ENCODE measurements around the gene ACAD10.
"Not testable (repeated sequence)": the region's sequence is repeated elsewhere in the genome, so short reads cannot be mapped to it uniquely, and the experiment has no call there.

The ACAD10 gene

DNA sequence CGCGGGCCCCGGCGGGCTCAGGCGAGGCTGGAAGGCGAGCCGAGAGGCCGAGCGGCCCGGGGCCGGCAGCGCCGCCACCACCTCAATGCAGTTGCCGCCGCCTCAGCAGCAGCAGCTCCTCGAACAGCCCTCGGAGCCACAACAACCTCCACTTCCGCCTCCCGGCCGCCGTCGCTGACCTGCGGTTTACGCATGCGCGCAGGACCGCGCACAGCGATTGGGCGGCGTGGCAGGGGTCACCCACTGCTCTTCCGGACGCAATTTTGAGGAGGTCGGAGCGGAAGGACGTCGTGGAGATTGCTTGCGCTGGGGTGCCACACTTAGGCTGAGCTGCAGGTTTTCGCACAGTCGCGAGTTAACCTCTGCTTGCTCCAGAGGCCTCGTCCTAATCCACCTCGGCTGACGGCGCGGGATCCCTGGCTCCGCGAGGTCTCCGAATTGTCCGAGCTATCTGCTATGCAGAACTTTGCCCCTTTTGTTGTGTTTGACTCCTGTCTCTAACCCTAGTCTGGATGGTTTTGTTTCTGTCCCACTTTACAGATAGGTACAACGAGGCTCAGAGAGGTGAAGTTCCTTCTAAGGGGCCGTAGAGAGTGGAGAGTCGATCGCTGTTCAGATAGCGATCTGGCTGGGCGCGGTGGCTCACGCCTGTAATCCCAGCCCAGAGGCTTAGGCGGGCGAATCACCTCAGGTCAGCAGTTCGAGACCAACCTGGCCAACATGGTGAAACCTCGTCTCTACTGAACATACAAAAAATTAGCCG is at the start of gene ACAD10, which contains the start of gene BRAP:
Gene ACAD10 (plus strand): TSS at position 243 of the 763 bp plus-strand sequence. CDS start 6,657 bp downstream, outside the sequence.
Gene BRAP (minus strand): TSS at position 146 of the 763 bp plus-strand sequence. CDS start 164 bp downstream, outside the sequence.
- Mint-ChIP-seq H3K27ac (peak within 1 kb of the TSS; percentile 99), H3K9me3 (no peaks in the 10 kb centered on the region), H3K4me3 (peak within 1 kb of the TSS; percentile 99), H3K27me3 (no peaks in the 10 kb centered on the region), H3K4me1 (peaks cover 17 to 43% of the 10 kb centered on the region in 2 donors), H3K36me3 (peaks cover 12 to 16% of the 10 kb centered on the region in 2 donors)
- ATAC-seq (replicated peaks) = peak; percentile 96
- DNase-seq = peak; percentile 94

DNA sequence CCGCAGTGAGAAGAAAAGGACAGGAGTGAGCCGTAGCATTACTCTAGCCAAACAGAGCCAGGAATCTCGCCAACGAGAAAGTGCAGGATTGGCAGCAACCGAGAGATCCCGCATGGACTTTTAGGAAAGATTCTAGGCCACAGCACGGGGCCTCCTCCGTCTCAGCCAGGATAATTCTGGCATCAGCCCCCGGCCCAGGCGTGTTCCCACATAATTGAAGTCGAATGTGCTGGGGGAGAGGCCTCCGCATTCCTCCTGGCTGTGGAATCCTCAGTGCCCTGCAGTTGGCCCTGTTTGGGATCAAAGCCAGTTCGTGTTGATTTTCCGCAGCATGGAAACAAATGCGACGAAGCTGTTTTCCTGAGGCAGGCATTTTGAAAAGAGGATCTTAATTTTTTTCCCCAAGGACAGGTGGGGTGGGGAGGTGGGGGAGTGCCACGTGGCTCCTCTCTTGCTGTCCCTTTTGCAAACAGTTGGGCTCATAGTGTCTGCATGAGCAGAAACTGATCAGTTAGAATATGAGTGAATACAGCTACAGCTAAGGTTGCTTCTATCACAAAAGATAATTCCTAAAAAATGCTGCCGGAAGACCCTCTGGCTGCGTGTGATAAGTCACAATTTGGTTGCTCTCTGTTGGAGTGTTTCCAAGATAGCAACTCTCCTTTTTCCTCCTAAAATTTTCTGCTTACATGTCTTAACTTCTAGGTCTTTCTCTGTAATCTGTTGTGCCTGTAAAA is 49.5 kb upstream of the ACAD10 start:
- peaks cover 2 to 11% of the 10 kb centered on the region in 2 donors for H3K4me1 Mint-ChIP-seq
- DNase-seq = no peak

DNA sequence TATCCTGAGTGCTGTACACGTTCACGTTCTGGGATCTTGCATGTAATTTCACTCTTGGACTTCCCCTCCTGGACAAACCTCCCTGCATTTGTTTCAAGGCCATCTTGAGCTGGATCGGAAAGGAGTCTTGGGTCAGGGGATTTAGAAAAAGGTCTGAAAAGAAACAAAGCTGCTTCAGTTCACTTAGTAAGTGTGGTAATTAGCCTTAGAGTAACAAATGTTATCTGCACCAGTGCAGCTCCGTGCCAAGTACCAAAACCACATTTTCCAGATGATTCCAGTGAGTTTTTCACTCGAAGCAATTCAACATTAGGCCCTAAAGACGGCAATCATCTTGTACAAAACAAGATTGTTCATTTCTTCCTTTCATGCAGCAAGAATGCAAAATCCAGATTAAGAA is 47.3 kb upstream of the ACAD10 start:
- H3K9me3 Mint-ChIP-seq = no peaks in the 10 kb centered on the region
- no peak overlapping the region for H3K27ac Mint-ChIP-seq
- DNase-seq = no peak
- H3K4me1 Mint-ChIP-seq = peaks cover 2 to 11% of the 10 kb centered on the region in 2 donors
- no peak for ATAC-seq (replicated peaks)
- peaks cover 3 to 9% of the 10 kb centered on the region in 2 donors for H3K36me3 Mint-ChIP-seq
- H3K27me3 Mint-ChIP-seq = no peaks in the 10 kb centered on the region
- H3K4me3 Mint-ChIP-seq = no peak overlapping the region

More for the DNA sequence above, 49.5 kb upstream of the ACAD10 start:
- Mint-ChIP-seq H3K27me3 (no peaks in the 10 kb centered on the region), H3K36me3 (peaks cover 0 to 9% of the 10 kb centered on the region in 2 donors), H3K27ac (no peak overlapping the region), H3K4me3 (no peak overlapping the region), H3K9me3 (no peaks in the 10 kb centered on the region)
- no peak for ATAC-seq (replicated peaks)

DNA sequence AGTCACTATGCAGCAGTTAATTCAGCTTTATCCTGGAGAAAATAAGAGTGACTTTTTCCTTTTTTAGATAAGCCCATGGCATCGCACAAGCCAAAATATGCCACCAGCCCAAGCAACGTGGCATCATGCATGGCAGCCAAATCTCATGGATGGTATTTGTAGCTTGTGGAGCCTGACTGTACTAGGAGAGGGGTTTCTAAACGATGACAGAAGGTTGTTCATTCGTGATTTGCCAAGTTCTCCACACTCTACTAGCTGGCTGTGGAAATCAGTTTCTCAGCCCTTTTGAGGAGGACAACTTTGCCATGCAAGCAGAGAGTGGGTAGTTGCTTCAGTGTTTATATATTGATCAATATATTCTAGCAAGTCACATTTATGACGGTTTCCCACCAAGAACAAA is 45.3 kb upstream of the ACAD10 start:
- Mint-ChIP-seq H3K4me3 (no peak overlapping the region), H3K27me3 (no peaks in the 10 kb centered on the region), H3K4me1 (peaks cover 2 to 10% of the 10 kb centered on the region in 2 donors), H3K36me3 (peaks cover 9 to 17% of the 10 kb centered on the region in 2 donors), H3K27ac (no peak overlapping the region), H3K9me3 (no peaks in the 10 kb centered on the region)
- ATAC-seq (replicated peaks) = no peak
- no peak for DNase-seq

DNA sequence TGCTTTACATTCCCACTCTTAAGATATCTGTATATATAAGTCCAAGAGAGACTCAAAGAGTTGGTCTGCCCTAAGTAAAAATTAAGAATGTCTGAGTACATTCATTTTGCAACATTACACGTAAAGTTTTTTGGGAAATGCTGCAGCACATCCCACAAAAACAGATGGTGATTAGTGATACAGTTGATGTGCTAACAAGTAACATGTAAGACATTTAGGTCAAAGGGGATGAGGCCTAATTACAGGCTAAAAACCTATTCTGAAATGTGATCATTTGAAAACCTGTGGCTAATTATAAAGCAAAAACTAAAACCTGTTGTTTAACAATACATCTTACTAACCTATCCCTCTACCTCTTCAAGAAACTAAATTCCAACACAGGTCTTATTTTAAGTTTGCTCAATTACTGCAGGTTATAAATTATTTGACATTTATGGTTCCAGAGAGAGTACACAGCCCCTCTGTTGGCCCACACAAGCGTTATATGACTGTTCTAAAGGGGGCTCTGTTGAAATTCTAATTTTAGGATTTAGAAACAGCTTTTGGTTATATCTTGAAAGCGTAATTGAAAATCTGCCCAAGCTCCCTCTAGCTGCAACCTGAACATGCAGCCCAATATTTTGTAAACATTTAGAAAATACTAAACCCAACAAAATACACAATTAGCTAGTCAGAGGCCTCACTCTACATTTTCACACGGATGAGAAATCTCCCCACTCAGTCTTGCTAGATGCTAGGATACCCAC is 43.0 kb upstream of the ACAD10 start:
- no peaks in the 10 kb centered on the region for H3K27me3 Mint-ChIP-seq
- ATAC-seq (replicated peaks) (no peak), DNase-seq (no peak)
- H3K4me3 Mint-ChIP-seq = no peak overlapping the region
- H3K36me3 Mint-ChIP-seq = peaks cover 23 to 32% of the 10 kb centered on the region in 2 donors
- no peaks in the 10 kb centered on the region for H3K4me1 Mint-ChIP-seq
- H3K27ac Mint-ChIP-seq = peak overlapping the region; percentile 9
- no peaks in the 10 kb centered on the region for H3K9me3 Mint-ChIP-seq

DNA sequence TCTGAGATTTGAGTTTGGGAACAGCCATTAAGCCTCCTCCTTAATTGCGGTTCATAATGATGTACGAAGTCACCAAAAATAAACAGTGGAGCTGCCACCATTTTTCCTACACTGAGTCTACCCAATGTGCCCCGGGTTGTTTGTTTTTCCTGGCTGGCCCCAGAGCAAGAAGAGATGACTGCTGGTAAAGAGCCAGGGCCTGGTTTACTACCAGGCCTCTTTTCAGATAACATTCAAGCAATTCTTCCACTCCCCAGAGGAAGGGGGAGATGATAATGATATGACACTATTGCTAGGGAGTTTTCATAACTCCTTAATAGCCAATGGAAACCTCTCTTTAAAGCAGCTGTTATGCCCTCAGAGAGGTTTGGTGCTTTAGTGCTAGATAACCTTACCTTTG is 42.4 kb upstream of the ACAD10 start:
- H3K36me3 Mint-ChIP-seq = peaks cover 23 to 32% of the 10 kb centered on the region in 2 donors
- no peak overlapping the region for H3K27ac Mint-ChIP-seq
- H3K9me3 Mint-ChIP-seq = no peaks in the 10 kb centered on the region

DNA sequence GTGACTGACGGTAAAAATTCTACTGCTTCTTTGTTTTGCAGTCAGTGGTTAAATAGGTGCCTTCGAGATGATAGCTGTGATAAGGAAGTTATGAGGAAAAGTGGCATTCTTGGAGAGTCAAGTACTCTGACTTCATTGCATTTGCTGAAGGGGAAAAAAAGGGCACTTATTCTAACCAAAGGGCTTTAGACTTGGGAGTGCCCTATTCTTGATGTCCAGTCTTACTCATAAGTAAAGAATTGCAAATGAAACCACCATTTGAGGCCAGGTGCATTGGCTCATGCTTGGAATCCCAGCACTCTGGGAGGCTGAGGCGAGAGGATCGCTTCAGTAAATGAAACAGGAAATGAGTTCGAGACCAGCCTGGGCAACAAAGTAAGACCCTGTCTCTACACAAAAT is 40.4 kb upstream of the ACAD10 start:
- DNase-seq (no peak), ATAC-seq (replicated peaks) (no peak)
- Mint-ChIP-seq H3K4me1 (no peaks in the 10 kb centered on the region), H3K4me3 (no peak overlapping the region), H3K27me3 (no peaks in the 10 kb centered on the region), H3K36me3 (peaks cover 23 to 30% of the 10 kb centered on the region in 2 donors), H3K9me3 (no peaks in the 10 kb centered on the region), H3K27ac (no peak overlapping the region)

More for the DNA sequence above, 42.4 kb upstream of the ACAD10 start:
- DNase-seq = no peak
- no peak for ATAC-seq (replicated peaks)
- Mint-ChIP-seq H3K27me3 (no peaks in the 10 kb centered on the region), H3K4me3 (no peak overlapping the region), H3K4me1 (no peaks in the 10 kb centered on the region)

DNA sequence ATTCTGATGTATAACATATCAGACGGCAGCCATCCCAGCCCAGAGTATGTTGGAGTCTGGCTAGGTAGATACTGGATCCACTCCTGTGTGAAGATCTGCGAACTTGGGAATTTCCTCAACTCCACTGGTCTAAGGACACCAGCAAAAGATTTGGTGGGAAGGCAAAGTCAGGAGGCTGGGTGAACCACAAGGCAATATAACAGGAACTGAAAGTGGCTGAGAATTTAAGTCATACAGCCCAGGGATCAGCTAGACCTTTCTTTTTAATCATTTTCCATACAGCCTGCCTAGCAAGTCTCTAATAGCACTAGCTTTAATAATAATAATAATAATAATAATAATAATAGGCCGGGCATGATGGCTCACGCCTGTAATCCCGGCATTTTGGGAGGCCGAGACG is 34.9 kb upstream of the ACAD10 start:
- ATAC-seq (replicated peaks) (peak; percentile 63 to 64), DNase-seq (no peak)
- Mint-ChIP-seq H3K27ac (no peak overlapping the region), H3K9me3 (no peaks in the 10 kb centered on the region), H3K4me3 (no peak overlapping the region), H3K36me3 (peaks cover 23 to 35% of the 10 kb centered on the region in 2 donors), H3K27me3 (no peaks in the 10 kb centered on the region), H3K4me1 (peaks cover 0 to 1% of the 10 kb centered on the region in 2 donors)

DNA sequence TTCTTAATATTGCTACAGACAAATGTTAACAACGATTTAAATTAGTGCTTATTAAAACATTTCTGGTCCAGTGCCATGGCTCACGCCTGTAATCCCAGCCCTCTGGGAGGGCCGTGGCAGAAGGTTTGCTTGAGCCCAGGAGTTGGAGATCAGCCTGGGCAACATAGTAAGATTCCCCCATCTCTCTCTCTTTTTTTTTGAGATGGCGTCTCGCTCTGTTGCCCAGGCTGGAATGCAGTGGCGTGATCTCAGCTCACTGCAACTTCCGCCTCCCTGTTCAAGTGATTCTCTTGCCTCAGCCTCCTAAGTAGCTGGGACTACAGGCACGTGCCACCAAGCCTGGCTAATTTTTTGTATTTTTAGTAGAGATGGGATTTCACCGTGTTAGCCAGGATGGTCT is 33.3 kb upstream of the ACAD10 start:
- H3K4me3 Mint-ChIP-seq; H3K27me3 Mint-ChIP-seq; DNase-seq; ATAC-seq (replicated peaks); H3K4me1 Mint-ChIP-seq; H3K27ac Mint-ChIP-seq; H3K9me3 Mint-ChIP-seq: not testable (repeated sequence)
- peaks cover 13 to 28% of the 10 kb centered on the region in 2 donors for H3K36me3 Mint-ChIP-seq

DNA sequence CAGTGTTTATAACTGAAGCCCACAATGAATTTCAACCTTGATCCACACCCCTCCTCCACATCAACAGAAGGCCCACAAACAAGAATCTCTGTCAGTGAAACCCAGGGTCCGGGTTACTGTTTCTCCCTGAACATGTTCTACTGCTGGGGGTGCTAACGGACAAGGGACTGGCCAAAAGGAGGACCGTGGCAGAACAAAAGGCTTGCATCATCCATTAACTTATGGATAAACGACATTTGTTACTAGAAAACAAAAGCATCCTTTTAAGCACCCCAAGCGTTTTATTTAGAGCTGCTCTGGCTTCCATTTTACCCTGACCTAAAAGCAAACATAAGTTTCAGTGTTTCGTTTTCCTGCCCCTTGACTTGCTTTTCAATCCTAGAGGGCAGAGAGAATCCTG is 32.3 kb upstream of the ACAD10 start:
- Mint-ChIP-seq H3K4me1 (peaks cover 0 to 1% of the 10 kb centered on the region in 2 donors), H3K9me3 (no peaks in the 10 kb centered on the region), H3K36me3 (peaks cover 16 to 25% of the 10 kb centered on the region in 2 donors), H3K27ac (no peak overlapping the region), H3K27me3 (no peaks in the 10 kb centered on the region), H3K4me3 (no peak overlapping the region)
- DNase-seq = no peak
- no peak for ATAC-seq (replicated peaks)

DNA sequence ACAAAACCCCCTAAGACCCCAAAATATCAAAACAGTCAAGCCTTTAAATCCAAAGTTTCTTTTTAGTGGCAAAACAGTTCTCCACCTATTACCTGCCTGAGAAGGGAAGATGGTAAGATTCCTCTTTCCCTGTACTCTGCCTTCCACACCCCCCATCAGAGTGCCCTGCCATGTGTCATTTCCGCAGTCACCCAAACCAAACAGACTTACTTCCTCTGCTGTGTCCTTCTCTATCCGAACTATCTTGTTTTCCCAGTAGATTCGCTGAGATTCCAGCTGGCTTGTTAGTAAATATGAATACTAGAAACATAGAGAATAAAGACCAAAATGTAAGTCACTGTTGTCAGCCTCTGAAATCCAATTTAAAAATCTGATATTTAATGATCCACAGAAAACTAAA is 30.5 kb upstream of the ACAD10 start:
- Mint-ChIP-seq H3K36me3 (peaks cover 22 to 23% of the 10 kb centered on the region in 2 donors), H3K27me3 (no peaks in the 10 kb centered on the region), H3K27ac (no peak overlapping the region), H3K9me3 (no peaks in the 10 kb centered on the region), H3K4me1 (peaks cover 0 to 1% of the 10 kb centered on the region in 2 donors), H3K4me3 (no peak overlapping the region)
- ATAC-seq (replicated peaks) (no peak), DNase-seq (no peak)

DNA sequence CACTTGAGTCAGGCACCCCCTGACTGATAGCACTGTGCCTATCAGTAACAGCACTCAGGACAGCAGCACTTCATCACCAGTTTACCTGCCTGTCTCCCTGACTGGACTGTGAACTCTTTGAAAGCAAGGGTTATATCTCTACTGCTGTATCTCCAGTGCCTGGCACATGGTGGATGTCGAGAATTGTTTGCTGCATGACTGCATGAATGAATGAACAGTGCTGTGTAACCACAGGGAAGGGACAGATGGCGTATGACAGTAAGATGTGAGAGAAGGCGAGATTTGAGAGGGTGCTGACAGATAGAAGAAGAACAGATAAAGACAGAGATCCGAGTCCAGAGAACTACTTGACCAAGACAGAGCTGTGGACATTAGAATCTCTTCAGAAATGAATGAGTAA is 29.8 kb upstream of the ACAD10 start:
- Mint-ChIP-seq H3K4me3 (no peak overlapping the region), H3K9me3 (no peaks in the 10 kb centered on the region), H3K36me3 (peaks cover 22 to 26% of the 10 kb centered on the region in 2 donors), H3K4me1 (no peaks in the 10 kb centered on the region), H3K27ac (no peak overlapping the region), H3K27me3 (no peaks in the 10 kb centered on the region)
- DNase-seq (no peak), ATAC-seq (replicated peaks) (no peak)

DNA sequence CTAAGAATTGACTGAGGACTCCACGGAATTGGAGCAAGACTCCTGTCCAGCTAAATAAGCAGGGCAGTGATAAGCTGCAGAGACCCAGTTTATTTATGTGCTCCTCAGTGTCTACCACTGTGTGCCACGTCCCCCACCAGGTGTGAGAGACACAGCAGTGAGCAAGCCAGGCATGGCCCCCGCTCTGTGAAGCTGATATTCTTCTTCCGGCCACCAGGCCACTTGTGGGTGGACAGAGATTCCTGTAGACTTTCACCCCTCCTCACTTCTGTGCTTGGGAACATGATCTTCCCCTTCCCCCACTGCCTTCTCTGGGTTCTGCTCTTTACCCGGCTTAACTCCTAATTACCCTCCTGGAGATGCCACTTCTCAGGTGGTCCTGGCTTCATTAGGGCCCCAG is 21.4 kb upstream of the ACAD10 start:
- Mint-ChIP-seq H3K4me3 (no peak overlapping the region), H3K36me3 (peaks cover 29 to 38% of the 10 kb centered on the region in 2 donors), H3K4me1 (peaks cover 0 to 2% of the 10 kb centered on the region in 2 donors), H3K27ac (peak overlapping the region; percentile 16), H3K9me3 (no peaks in the 10 kb centered on the region), H3K27me3 (no peaks in the 10 kb centered on the region)
- no peak for DNase-seq
- ATAC-seq (replicated peaks) = no peak

All from stimulated activated naive B cell treated with anti-CD40 and anti-IgM and Interleukin-4, amounts not matched to agents 10 μg/mL and 1 μg/mL and 100 μg/mL, for 72 hours (primary cell).